Endothelial cell of umbilical vein (primary cell): ENCODE measurements around the gene MMP8. TPM values are rescaled to one million over a fixed set of nuclear protein-coding genes. Genes with fewer than 3 reads are reported as not detected.

Experiments used
- BruUV-seq: library from RNA; stranded (reverse); fragments of 400-500 nt; replicated peaks from 2 replicates; lab custom pipeline; 2021; lab: Mats Ljungman, UMichigan
- CTCF ChIA-PET: fragments of 300-600, 350-600 bp; sonication (Branson Sonifier 250); formaldehyde crosslinking; loops from one replicate; lab custom pipeline; 2021; ENCODE audit warnings: antibody characterized with exemption, inconsistent platforms; lab: Charles Lee
- POLR2A ChIA-PET: fragments of 300-600, 350-600 bp; sonication (Branson Sonifier 250); formaldehyde crosslinking; loops from one replicate; lab custom pipeline; 2021; ENCODE audit warnings: antibody characterized with exemption, inconsistent platforms; lab: Charles Lee
- DNase-seq: peaks from one replicate; pipeline ENCODE4 v3.0.0-alpha.2; 2011; ENCODE audit warnings: low read depth, low spot score
- FAIRE-seq: peaks from 2 replicates; lab custom pipeline; 2011; peaks lifted over from hg19 to GRCh38; lab: Jason Lieb, UNC
- H2AFZ ChIP-seq: 2 replicates; pipeline ENCODE4 v1.6.0; 2012; ENCODE audit warnings: low read depth, low read length, control low read depth, inconsistent platforms
- H3K27ac ChIP-seq: 2 replicates; pipeline ENCODE4 v1.5.1; 2011; ENCODE audit warnings: low read depth, mild to moderate bottlenecking, control low read depth, low read length, moderate library complexity; ENCODE audit not compliant: insufficient read depth
- H3K27me3 ChIP-seq, 2 experiments: 2 replicates each; pipeline versions ENCODE4 v1.6.0 to v1.6.1; 2011; ENCODE audit warnings: low read length in 2 of 2, mixed read lengths in 1 of 2; ENCODE audit not compliant: control insufficient read depth in 2 of 2, insufficient read depth in 2 of 2
- H3K36me3 ChIP-seq, 2 experiments: 2 replicates in 1 of 2; 3 replicates in 1 of 2; pipeline ENCODE4 v1.5.1; 2011; ENCODE audit warnings: low read length in 2 of 2, mild to moderate bottlenecking in 1 of 2, moderate library complexity in 1 of 2; ENCODE audit not compliant: control insufficient read depth in 2 of 2, insufficient read depth in 2 of 2; ENCODE audit errors: extremely low read depth in 1 of 2
- H3K4me1 ChIP-seq: 3 replicates; pipeline ENCODE4 v1.5.1; 2011; ENCODE audit warnings: mild to moderate bottlenecking, low read length; ENCODE audit not compliant: control insufficient read depth, insufficient read depth; ENCODE audit errors: extremely low read depth
- H3K4me2 ChIP-seq: 2 replicates; pipeline ENCODE4 v1.6.1; 2011; ENCODE audit warnings: low read length, control low read depth, mixed read lengths; ENCODE audit not compliant: insufficient read depth
- H3K4me3 ChIP-seq, 3 experiments: fragments of 200-600 bp in 1 of 3; sonication (generic), shearing (Covaris generic) in 1 of 3; replicated peaks in 1 of 3; 2 replicates each; pipeline ENCODE4 v1.5.1; 2011 to 2016; ENCODE audit warnings: control low read depth in 3 of 3, low read length in 3 of 3, mild to moderate bottlenecking in 2 of 3, inconsistent platforms in 1 of 3, low read depth in 1 of 3, moderate library complexity in 1 of 3; ENCODE audit not compliant: insufficient read depth in 1 of 3
- H3K79me2 ChIP-seq: 2 replicates; pipeline ENCODE4 v1.6.0; 2012; ENCODE audit warnings: low read length, inconsistent platforms; ENCODE audit not compliant: control insufficient read depth, insufficient read depth
- H3K9ac ChIP-seq: replicated peaks from 2 replicates; pipeline ENCODE3; 2011; ENCODE audit warnings: low read length, control low read depth; ENCODE audit not compliant: insufficient read depth; ENCODE audit errors: extremely low read depth
- H3K9me1 ChIP-seq: replicated peaks from 3 replicates; pipeline ENCODE4 v1.6.0; 2011; ENCODE audit warnings: mild to moderate bottlenecking, low read length; ENCODE audit not compliant: control insufficient read depth, insufficient read depth; ENCODE audit errors: extremely low read depth
- H3K9me3 ChIP-seq: replicated peaks from 2 replicates; pipeline ENCODE4 v1.5.1; 2012; ENCODE audit warnings: low read length, inconsistent platforms; ENCODE audit not compliant: control insufficient read depth, insufficient read depth
- H4K20me1 ChIP-seq: replicated peaks from 2 replicates; pipeline ENCODE3; 2011; ENCODE audit warnings: mild to moderate bottlenecking, low read length; ENCODE audit not compliant: control insufficient read depth, insufficient read depth; ENCODE audit errors: extremely low read depth
- EZH2 ChIP-seq: IDR thresholded peaks from 2 replicates; pipeline ENCODE4 v1.6.1; 2012; ENCODE audit warnings: borderline replicate concordance, low read depth, mild to moderate bottlenecking, moderate library complexity, low read length, inconsistent platforms; ENCODE audit not compliant: severe bottlenecking
- FOS ChIP-seq: IDR thresholded peaks from 2 replicates; pipeline ENCODE4 v1.6.1; 2011; ENCODE audit warnings: mild to moderate bottlenecking, low read length, moderate library complexity, borderline replicate concordance; ENCODE audit not compliant: insufficient read depth
- GATA2 ChIP-seq: IDR thresholded peaks from 2 replicates; pipeline ENCODE4 v1.7.0; 2011; ENCODE audit warnings: low read depth, mild to moderate bottlenecking, moderate library complexity, mixed read lengths, low read length; ENCODE audit not compliant: insufficient read length, insufficient read depth
- JUN ChIP-seq: IDR thresholded peaks from 2 replicates; pipeline ENCODE4 v1.6.1; 2011; ENCODE audit warnings: borderline replicate concordance, low read depth; ENCODE audit not compliant: insufficient read length, insufficient read depth
- MYC ChIP-seq: IDR thresholded peaks from one replicate; pipeline ENCODE4 v1.6.1; 2011; ENCODE audit warnings: mild to moderate bottlenecking, low read depth, low read length
- POLR2A ChIP-seq: IDR thresholded peaks from 2 replicates; pipeline ENCODE4 v1.6.1; 2012; ENCODE audit warnings: low read depth, mild to moderate bottlenecking, control low read depth, low read length
- POLR2AphosphoS5 ChIP-seq: IDR thresholded peaks from 2 replicates; pipeline ENCODE4 v1.6.1; 2012; ENCODE audit warnings: low read depth, mild to moderate bottlenecking, control low read depth, low read length, moderate library complexity; ENCODE audit not compliant: insufficient read depth
- dilution Hi-C: fragments of 300-500 bp; cut with MboI; formaldehyde crosslinking; loops from one replicate; pipeline ENCODE4 v1.15.0; 2019; ENCODE audit warnings: low sequenced_read_pairs; ENCODE audit not compliant: extremely low pct_ligation_motif_present
- intact Hi-C: fragments of 100-400 bp; cut with micrococcal nuclease; formaldehyde crosslinking; loops from one replicate; pipeline ENCODE4 v1.10.0; 2022
- polyA plus RNA-seq, 4 experiments: library from polyadenylated mRNA; depleted of rRNA in 3 of 4; stranded (reverse) in 3 of 4; unstranded in 1 of 4; fragments of >200 nt; gene quantifications; 2 replicates each; pipeline versions ENCODE4 v1.2.1 to v1.2.3, GENCODE V29; 2011 to 2012; ENCODE audit warnings: missing spikeins in 1 of 4
- total RNA-seq: library from RNA; stranded (reverse); gene quantifications from 2 replicates; pipeline ENCODE4 v1.2.3, GENCODE V29; 2021
- TF ChIP-seq, protein P1 (sequence below), 2 donors: IDR thresholded peaks; 1 replicate in 1 of 2; 2 replicates in 1 of 2; pipeline ENCODE4 v1.5.1; 2011; ENCODE audit warnings: low read length in 2 of 2, mild to moderate bottlenecking in 2 of 2, moderate library complexity in 2 of 2, control low read depth in 1 of 2, inconsistent platforms in 1 of 2, low read depth in 1 of 2; ENCODE audit not compliant: insufficient read depth in 1 of 2; ENCODE audit errors: extremely low read depth in 1 of 2
- TF ChIP-seq, protein P2 (sequence below): IDR thresholded peaks from 2 replicates; pipeline ENCODE4 v1.6.1; 2011; ENCODE audit not compliant: insufficient read depth, insufficient read length

Gene MMP8
- total and polyA plus RNA-seq, 2 donors (not counting 3 experiments of a cell fraction or from before 2014, with no cell fraction given), result not detected

DNA sequence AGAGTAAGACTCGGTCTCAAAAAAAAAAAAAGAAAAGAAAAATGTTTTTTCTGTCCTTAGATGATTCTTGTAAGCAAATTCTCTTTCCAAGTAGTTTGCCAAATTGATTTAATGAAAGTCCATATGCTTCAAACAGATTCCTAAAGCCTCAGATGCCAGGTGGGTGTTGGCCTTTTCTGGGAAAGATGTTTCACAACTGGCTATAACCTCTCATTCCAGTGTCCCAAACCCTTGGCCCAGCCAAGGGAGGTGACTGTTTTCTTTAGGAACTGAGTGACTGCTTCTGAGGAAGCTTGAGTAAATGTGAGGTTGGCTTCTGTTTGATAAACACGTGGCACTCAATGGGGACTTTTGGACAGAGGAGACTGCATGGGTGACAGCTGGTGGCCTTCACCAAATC, 46.7 kb downstream of the MMP8 start:
- Histone ChIP-seq H3K27me3 (peaks cover 0 to 4% of the 10 kb centered on the region in 2 experiments), H4K20me1 (no peaks in the 10 kb centered on the region), H3K9me1 (no peaks in the 10 kb centered on the region), H3K36me3 (no peaks in the 10 kb centered on the region), H3K4me1 (no peaks in the 10 kb centered on the region), H2AFZ (no peak overlapping the region), H3K4me3 (no peak overlapping the region), H3K79me2 (no peaks in the 10 kb centered on the region), H3K9me3 (no peaks in the 10 kb centered on the region), H3K27ac (no peak overlapping the region), H3K9ac (no peak overlapping the region), H3K4me2 (no peak overlapping the region)
- TF ChIP-seq MYC, result no peak
- TF ChIP-seq, protein P1, sequence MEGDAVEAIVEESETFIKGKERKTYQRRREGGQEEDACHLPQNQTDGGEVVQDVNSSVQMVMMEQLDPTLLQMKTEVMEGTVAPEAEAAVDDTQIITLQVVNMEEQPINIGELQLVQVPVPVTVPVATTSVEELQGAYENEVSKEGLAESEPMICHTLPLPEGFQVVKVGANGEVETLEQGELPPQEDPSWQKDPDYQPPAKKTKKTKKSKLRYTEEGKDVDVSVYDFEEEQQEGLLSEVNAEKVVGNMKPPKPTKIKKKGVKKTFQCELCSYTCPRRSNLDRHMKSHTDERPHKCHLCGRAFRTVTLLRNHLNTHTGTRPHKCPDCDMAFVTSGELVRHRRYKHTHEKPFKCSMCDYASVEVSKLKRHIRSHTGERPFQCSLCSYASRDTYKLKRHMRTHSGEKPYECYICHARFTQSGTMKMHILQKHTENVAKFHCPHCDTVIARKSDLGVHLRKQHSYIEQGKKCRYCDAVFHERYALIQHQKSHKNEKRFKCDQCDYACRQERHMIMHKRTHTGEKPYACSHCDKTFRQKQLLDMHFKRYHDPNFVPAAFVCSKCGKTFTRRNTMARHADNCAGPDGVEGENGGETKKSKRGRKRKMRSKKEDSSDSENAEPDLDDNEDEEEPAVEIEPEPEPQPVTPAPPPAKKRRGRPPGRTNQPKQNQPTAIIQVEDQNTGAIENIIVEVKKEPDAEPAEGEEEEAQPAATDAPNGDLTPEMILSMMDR (IDR thresholded peaks at IDR 0.05; ENCODE audit: extremely low read depth in 1 of 2, insufficient read depth in 1 of 2, low read depth in 1 of 2, low read length in 2 of 2), result no peak
- no peak for TF ChIP-seq GATA2
- no peak for TF ChIP-seq FOS
- TF ChIP-seq, protein P2, sequence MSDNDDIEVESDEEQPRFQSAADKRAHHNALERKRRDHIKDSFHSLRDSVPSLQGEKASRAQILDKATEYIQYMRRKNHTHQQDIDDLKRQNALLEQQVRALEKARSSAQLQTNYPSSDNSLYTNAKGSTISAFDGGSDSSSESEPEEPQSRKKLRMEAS, result no peak
- no peak for DNase-seq
- POLR2A ChIA-PET, result no interaction called here
- BruUV-seq, result no TSS peak
- CTCF ChIA-PET, result interaction anchor here (2.4 to 3.8 kb wide), 2 partner anchors 12 kb away, joined by 10 to 34 read pairs; no protein-coding TSS in a partner anchor
- dilution Hi-C loops, result no loop called here
- no peak for FAIRE-seq
- intact Hi-C loops, result no loop called here

DNA sequence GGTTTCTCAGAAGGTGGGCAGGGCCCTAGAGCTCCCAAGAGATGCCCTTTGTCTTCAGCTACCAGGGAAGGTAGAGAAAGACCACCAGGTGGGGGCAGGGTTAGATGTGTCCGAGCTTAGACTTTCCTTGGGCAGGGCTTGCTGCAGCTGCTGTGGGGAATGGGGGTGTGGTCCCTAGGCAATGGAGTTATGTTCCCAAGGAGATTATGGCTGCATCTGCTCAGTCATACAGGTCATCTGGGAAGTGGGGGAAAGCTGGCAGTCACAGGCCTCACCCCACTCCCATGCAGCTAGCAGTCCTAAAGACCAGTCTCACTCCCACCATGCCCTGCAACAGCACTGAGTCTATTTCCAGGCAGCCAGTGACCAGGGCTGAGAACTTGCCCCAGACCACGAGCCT, 48.7 kb downstream of the MMP8 start:
- dilution Hi-C loops (no loop called here), intact Hi-C loops (no loop called here)
- Histone ChIP-seq H3K9ac (no peak overlapping the region), H3K4me1 (no peaks in the 10 kb centered on the region), H3K27me3 (no peaks in the 10 kb centered on the region), H3K4me3 (no peak overlapping the region), H3K4me2 (no peak overlapping the region), H3K9me3 (no peaks in the 10 kb centered on the region), H3K27ac (no peak overlapping the region), H4K20me1 (no peaks in the 10 kb centered on the region), H3K79me2 (no peaks in the 10 kb centered on the region), H3K9me1 (no peaks in the 10 kb centered on the region), H2AFZ (no peak overlapping the region), H3K36me3 (no peaks in the 10 kb centered on the region)
- no TSS peak for BruUV-seq
- no peak for TF ChIP-seq EZH2
- TF ChIP-seq MYC, result no peak
- TF ChIP-seq FOS, result no peak
- TF ChIP-seq POLR2AphosphoS5, result no peak
- TF ChIP-seq, protein P1 (IDR thresholded peaks at IDR 0.05; ENCODE audit: extremely low read depth in 1 of 2, insufficient read depth in 1 of 2, low read depth in 1 of 2, low read length in 2 of 2), result no peak
- no peak for TF ChIP-seq JUN
- no peak for TF ChIP-seq POLR2A
- TF ChIP-seq, protein P2, result no peak
- TF ChIP-seq GATA2, result no peak
- ChIA-PET CTCF (interaction anchor here (3.8 kb wide), 1 partner anchor 10 kb away, joined by 34 read pairs; no protein-coding TSS in a partner anchor), POLR2A (no interaction called here)
- DNase-seq, result no peak
- no peak for FAIRE-seq
